Lung microvascular endothelial cell (primary cell): ENCODE data around the gene FAM216B. TPM values are rescaled to one million over a fixed set of nuclear protein-coding genes. Genes with fewer than 3 reads are reported as not detected.

Experiments used
- DNase-seq, 2 donors: peaks; one replicate each; pipeline versions ENCODE4 v3.0.0 to v3.0.0-alpha.2; 2010; ENCODE audit warnings: low read depth in 2 of 2
- total RNA-seq: library from RNA; depleted of rRNA; stranded (reverse); fragments of >200 nt; gene quantifications from 2 replicates; pipeline ENCODE4 v1.2.1, GENCODE V29; 2014

FAM216B gene
- total RNA-seq, 1 donor from 2014 or later: not detected

DNA sequence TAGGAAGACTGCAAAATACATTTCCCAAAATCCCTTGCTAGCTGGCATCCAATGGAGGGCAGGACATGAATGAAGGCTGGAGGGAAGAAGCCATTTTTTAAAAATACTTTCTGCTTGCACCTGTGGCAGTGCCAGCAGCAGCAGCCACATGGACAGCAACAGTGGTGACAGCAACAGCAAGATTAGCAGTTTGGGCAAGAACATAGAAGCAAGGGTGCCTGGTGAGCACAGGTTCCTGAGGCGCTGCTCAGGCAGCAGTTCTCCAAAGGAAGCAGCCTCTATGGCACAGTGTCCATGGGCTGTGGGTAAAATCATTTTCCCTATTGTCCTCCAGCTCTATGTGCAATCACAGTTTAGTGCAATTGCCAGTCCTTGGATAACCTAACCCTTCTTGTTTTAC, 1.3 kb upstream of the FAM216B start:
- DNase-seq: no peak

DNA sequence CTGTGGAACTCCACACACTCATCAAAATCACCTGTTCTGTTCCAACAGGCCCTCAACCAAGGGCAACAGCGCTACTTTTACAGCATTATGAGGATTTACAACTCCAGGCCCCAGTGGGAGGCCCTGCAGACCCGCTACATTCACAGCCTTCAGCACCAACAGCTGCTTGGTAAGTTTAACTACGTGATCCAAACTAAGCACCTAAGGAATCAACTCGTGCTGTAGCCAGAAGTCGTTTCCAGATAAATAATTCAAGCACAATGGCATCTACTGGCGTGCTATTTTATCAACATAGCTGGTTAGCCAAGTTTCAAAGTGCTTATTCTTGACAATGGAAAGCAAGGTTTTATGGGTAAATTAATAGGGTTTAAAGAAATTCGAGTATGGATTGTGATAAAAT, 5.3 kb downstream of the FAM216B start:
- no peak for DNase-seq

DNA sequence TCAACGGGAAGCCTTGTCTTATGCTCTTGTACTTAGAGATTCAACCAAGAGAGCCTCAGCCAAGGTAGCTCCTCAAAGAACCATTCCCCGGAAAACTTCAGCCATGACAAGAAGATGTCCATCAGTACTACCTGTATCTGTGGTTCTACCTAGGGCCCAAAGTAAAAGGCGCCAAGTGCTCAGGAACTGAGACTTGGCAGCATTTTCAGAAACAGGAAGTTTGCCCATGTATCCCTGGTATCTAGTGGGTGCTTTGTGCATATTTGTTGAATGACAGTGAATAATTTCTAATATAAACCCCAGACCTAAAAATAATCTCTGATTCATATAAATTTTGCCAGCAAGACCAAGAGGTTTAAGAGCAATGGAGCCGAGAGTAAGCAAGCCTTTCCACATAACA, 7.2 kb downstream of the FAM216B start:
- DNase-seq: no peak

DNA sequence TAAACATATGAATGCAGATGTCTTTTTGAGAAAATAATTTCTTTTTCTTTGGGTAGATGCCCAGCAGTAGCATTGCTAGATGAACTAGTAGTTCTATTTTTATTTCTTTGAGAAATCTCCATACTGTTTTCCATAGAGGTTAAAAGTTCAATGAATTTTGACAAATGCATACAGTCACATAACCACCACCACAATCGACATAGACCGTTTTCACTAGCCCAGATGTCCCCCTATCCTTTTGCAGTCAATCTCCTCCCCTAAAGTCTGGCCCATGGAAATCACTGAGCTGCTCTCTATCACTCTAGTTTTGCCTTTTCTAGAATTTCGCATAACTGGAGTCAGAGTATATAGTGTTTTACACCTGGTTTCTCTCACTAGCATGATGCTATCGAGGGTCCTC, 10.8 kb downstream of the FAM216B start:
- no peak for DNase-seq

DNA sequence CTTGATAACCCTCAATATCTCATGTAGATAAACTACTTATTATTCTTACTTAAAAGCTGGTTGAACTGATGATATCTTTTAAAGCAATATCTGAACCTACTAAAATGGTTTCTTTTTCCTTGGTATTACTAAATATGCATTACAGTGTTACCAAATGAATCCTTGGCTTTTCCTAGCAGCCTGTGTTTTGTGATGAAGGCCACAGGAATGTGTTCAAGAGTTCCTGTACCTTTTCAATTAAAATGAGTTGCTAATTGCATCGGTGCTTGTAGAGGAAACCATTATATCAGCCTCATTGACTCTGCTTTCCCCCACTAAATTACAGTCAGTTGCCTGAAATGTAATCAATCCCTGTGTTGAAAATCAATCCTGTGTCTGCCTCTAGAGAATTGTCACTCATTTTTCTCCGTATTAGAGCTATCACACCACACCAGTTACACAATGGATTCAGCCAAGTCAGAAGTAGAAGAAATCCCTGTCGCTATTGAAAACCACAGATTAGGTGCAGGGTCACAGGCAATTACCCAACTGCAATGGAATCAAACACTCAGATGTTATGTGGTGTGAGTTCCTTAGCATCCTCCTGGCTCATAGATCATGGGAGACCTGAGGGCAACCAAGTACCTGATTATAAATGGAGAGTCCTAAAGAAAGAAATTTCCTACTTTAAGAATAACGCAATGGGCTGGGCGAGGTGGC, 13.3 kb downstream of the FAM216B start:
- DNase-seq: no peak

DNA sequence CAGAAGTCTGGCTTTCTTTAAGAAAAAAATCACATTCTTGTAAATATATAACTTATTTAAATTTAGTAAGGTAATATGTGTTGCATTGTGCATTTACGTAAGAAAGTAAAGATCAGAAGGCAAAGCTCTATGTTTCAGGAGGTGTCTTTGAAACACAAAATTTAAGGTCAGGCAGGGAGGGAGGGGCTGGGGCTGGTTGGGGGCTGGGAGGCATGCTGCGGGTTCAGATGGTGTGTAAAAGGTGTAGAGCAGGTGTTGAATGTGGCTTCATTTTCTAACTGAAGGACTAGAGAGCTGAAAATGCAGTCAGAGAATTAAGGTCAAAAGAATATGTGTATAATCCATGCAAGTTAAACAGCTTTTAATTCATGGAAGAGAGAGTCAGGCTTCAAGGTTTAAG, 14.3 kb downstream of the FAM216B start:
- DNase-seq: no peak

DNA sequence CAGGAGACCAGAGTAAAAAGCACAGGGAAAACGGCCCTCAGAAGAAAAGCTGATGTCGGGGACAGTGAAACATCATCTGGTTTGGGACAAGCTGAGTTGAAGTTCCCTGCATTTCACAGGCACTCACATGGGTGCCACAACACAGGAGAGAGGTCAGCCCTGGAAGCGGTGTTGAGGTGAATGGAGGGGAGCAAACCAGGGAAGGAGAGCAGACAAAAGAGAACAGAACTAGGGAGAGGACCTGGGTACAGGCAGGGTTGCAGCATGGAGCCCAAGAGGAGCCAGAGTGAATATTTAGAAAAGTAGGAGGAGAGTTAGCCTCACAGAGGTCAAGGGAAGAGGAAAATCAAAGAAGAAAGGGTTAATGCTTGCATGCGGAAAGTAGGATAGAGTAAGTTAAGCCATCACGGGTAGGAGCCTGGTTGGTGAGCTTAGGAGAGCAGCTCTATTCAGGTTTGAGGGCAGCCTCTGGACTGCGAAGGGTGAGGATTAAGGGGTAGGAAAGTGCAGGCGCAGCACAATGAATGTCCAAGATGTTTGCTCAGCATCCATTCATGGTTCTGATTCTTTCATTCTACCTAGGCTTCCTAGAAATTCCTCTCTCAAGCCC, 15.5 kb downstream of the FAM216B start:
- DNase-seq: no peak

DNA sequence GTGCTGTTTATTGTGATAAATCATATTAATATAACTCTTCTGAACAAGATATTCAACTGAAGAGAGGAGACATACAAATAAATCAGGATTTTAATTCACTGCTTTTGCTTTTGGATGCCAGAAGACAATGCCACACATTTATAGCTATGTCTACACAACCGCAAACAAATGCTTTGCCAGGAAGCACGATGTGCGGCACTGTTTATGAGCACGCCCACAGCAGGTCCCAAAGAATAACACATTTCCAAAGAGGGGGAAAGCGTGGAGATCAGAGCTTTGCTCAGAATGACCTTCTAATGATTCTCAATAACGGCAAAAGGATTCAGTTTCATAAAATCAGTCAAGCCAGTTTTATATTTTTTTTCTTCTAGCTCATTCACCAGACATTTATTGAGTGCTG, 16.7 kb downstream of the FAM216B start:
- no peak for DNase-seq

DNA sequence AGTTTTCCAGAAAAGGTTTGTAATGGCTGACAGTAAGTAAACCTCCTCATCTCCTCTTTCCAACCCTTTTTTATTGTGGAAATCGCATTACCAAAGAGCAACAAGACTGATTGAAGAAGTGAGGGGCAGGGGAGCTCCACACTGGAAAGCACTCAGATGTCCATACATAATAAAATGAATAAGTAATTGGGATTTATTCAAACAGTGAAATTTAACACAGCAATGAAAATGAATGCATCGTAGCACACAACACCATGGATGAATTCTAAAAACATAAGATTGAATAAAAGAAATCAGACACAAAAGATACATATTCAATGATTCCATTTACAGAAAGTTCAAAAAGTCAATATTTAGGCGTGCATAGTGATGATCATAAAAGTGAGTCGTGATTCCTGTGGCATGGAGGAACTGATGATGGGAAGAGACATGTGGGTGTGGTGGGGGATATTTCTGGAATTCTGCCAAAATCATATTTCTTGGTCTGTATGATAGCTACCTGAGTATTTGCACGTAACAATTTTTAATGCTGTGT, 18.8 kb downstream of the FAM216B start:
- no peak for DNase-seq

DNA sequence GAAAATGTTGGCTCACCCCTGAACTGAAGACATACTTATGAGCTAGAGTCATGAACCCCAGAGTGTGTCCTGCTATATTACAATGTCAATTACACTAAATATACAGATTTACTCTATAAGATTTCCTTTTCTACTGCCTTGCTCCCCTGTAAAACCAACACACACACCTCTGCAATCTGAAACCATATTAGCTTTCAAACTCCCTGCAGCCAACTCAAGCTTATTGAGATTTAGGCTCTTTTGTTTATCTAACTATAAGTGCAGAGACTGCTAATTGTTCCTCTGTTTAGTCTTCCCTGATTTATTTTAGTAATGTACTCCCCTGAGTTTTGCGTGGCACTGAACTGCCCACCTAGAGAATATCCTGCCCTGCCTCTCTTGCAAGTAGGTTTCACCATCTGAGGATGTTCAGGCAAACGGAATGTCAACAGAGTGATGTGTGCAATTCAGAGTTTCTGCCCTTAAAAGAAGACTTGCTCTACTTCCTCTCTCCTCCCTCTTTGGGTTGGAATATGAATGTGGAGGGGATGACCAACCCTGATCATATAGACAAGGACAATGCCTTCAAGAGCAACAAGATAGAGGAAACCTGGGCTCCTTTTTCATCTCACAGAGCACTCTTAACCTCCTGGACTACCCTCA, 22.3 kb downstream of the FAM216B start:
- no peak for DNase-seq

DNA sequence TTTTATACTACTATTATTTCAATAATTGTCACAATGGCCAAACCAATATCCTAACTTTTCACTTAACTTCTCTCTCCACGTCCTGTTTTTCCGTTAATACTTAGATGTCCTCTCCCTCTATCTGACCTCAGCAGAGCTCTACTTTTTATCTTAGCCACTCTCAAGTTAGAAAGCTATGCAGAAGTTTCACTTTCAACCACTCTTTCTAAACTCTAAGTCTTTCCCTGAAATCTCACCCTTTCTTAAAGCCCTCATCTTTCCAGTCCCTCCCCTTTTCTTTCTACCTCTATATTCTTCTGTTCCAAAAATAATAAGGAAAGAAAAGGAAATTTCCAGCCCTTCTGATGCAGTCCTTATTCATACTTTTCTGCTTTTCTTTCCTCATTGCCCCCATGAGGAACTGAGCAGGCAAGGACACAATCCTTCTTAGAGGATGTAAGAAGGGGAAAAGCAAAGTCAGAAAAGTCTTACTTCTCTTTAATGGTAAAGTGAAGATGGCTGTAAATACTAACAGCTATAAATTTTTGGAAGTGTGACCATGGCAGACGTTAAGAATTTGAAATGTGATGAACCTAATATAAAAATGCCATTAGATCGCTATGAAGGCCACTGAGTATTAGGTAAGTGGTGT, 23.0 kb downstream of the FAM216B start:
- no peak for DNase-seq

DNA sequence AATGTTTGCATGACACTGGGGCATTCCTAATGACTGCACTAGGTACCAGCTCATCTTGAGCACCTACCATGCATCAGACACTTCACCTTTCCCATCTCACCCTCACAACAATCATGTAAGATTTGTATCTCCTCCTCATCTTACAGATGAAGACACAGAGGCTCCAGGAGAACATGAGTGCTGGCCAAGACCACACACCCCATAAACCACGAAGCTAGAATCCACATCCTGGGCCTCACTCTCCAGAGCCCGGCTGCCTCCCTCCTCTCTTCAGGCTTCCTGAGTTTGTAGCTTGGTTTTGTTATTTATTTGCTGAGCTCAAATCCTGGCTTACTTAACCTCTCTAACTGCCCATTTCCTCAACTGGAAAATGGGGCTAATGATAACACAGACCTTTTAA, 25.9 kb downstream of the FAM216B start:
- no peak for DNase-seq

DNA sequence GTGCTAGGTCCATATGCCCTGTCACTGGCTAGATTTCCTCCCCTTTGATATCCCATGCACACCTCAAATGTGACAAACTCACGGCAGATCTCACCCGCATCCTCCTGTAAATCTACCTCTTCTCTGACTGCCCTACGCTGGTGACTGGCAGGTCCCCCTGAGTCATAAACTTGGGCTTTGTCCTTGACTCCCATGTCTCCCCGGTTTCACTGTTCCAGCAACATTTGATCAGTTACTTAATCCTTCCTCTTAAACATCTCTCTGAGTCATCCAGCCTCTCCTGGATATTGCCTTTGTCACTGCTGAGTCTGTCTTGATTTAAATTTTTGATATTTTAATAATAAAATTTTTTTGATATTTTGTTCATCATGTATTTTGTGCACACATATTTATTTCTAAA, 26.5 kb downstream of the FAM216B start:
- DNase-seq: peak in 1 of 2 donors; percentile 60

DNA sequence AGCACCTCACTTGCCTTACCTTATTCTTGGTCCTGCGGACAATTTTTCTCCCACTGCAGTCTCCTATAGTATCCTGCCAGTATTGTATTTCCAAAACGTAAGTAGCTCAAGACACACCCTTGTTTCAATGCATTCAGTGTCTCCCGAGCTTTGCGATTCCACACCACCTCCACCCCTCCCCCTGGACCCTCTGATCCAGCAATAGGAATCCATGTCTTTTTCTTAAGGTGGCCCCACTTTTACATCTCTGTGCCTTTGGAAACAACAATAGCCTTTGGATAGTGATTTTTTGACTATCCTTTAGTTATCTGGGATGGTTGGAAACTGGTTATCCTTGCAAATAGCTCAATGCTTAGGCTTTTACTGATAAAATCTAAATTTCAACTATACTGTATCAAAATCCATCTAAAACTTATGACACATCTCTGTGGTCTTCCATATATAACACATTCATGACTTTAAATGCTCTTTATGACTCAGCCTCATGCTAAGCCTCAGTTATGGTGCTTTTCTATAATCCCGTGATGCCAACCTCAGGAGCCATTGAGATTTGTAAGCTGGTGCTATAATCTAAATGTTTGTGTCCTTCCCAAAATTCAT, 27.1 kb downstream of the FAM216B start:
- DNase-seq: no peak

DNA sequence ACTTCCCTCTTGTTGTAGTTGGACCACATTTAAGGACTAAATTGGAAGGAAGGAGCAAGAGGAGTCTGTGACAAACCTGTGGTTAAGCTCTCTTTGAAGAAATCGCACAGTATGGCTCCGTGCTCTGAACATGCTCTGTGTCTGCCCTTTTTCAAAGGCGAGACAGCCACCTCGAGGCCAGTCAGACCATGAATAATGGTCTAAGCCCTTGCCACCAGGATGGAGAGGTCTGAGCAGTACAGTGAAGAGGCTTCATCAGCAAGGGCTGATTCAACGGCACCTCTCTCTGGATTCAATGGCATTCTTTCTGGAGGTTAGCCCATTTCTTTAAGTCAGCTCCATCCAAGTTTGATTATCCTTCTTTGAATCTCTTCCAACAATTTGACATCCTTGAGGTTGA, 30.9 kb downstream of the FAM216B start:
- no peak for DNase-seq

DNA sequence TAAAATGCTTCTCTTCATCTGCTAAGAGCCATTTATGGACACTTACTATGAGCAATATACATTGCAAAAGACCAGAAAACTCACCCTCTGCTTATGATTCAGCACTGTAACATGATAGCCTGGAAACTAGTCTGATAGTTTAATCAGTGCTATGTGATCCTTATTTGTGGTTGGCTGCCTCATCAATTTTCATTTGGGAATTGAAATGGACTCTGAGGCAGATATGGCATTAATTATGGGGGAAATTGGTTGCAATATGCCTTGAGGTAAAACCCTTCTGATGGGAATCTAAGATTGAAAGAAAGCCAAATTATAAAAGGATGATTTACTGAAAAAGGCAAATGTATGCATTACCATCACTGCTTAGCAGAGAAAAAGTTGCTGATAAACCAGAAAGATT, 33.5 kb downstream of the FAM216B start:
- peak in 1 of 2 donors; percentile 60 for DNase-seq

DNA sequence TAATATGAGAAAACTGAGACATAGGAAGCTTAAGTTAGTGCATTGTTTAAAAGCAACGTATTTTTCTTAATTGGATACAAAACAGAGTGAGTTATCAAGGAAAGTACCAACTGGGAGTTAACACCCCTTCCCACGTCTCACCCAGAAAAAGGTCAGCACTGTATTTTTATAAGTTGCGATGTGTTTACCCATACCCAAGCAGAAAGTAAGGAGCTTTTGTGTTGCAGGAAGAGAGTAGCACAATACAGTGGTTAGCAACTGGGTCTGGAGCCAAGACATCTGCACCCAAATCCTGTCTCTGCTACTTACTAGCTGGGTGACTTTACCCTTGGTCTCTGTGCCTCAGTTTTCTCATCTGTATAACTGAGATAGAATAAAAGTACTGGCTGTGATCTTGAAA, 34.3 kb downstream of the FAM216B start:
- peak in 1 of 2 donors; percentile 80 for DNase-seq

DNA sequence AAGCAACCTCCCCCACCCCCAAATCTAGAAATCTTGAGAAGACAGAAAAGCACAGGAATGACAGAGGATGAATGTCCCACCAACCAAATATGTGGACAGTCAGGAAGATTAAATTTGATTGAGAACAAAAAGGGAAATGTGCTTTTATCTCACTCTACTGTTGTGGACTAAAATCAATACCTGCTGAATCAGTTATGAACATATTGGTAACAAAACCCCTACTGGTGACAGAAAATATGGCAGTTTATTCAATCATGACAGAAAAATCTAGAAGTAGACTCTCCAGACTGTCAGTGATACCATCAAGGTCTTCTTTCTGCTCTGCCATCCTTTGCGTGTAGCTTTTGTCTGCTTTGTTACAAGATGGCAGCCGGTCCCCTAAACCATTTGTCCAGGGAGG, 35.2 kb downstream of the FAM216B start:
- DNase-seq: no peak

DNA sequence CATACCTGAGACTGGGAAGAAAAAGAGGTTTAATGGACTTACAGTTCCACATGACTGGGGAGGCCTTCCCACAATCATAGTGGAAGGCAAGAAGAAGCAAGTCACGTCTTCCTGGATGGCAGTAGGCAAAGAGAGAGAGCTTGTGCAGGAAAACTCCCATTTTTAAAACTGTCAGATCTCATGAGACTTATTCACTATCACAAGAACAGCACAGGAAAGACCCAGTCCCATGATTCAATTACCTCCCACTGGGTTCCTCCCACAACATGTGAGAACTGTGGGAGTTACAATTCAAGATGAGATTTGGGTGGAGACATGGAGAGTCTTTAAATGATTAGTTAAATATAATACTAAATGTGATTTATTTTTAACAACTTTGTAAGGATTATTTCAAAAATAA, 38.3 kb downstream of the FAM216B start:
- DNase-seq: peak in 1 of 2 donors; percentile 51

DNA sequence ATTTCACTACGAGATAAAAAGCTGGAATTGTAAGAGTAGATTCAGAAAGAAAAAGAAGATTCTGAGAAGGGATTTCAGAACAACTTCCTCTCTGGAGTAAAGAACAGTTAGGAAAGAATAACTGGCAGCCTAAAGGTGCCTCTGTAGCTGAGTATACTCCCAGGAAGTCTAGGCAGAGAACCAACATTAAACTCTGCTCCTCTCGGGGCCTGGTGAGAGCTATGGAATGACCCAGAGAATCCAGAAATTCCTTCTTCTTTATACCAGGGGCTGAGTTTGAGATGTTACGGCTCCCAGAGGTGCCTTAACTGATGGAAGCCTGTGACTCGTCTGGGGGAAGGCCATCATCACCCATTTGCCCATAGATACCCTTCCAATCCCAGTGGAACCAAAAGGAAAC, 39.1 kb downstream of the FAM216B start:
- DNase-seq: no peak

DNA sequence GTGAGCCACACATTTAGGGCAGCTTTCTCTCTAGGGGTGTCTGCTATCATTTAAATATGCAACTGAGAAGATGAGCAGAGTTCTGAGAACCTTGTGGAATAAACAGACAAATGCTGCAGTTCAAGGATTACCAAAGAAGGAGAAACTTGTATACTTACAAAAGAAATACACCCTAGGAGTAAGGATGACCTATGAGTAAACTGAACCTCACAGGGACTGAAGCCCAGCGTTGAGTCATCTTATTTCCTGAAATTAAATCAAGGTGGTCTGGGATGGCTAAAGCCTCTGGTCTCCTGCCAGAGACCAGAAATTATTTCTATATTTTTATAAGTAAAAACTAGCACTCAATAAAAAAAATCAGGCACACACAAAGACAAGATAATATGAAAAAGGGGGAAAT, 40.1 kb downstream of the FAM216B start:
- peak in 1 of 2 donors; percentile 91 for DNase-seq
